ENCODE data around the gene MYADML2. TPM values are rescaled to one million over a fixed set of nuclear protein-coding genes. Genes with fewer than 3 reads are reported as not detected.

MYADML2 gene
- polyA plus RNA-seq, 1 donor, result 0.18 TPM

DNA sequence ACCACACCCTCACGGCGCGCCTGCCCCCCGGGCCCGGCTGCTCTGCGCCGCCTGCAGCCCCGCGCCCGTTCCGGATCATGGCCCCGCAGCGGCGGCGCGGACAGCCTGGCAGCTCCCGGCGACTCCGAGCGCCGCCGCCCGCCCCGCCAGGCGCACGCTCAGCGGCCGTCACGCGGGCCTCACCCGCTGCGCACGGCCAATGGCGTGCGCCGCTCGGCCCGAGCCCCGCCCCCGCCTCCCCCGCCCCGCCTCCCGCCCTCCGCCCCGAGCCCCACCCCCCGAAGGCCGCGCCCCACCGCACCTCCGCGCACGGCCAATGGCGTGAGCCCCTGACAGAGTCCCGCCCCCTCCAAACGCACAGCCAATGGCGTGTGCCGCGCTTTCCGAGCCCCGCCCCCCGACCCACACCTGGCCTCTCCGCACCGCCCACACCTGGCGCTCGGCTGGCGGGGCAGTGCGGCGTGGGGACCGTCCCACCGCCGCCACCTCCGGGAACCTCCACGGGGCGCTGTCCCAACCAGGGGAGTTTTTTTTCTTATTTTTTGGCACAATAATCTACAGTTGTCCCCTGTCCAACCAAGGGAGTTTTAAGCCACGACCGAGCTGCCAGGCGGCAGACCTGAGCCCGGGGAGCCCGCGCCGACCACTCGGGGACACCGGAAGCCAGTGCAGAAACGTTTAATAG lies 35.6 kb downstream of the MYADML2 start, which contains the start of gene PCYT2:
PCYT2 (minus strand) TSS at position 123 of the 685 bp plus-strand sequence; CDS start at position 79, 44 bp downstream.
- DNase-seq, result peak; percentile 84

DNA sequence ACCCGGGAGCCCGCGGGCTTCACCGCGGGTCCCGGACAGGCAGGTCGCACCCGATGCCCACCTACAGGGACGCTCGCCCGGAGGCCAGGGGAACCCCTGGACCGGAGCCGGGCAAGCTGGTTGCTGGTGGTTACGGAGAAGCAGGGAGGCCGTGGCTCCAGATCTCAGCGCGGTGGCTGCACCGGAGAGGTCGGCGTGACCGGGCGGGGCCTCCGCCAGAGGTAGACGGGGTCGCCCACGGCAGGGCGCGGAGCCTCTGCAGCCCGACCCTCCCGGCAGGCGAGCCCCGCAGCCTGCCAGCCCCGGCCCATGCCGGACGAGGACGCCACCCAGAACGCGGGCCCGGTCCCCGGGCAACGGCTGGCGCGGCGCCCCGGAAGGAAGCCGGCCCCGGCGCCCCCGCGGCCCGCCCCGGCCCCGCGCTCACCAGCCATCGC lies 36.2 kb downstream of the MYADML2 start:
- no peak for DNase-seq

DNA sequence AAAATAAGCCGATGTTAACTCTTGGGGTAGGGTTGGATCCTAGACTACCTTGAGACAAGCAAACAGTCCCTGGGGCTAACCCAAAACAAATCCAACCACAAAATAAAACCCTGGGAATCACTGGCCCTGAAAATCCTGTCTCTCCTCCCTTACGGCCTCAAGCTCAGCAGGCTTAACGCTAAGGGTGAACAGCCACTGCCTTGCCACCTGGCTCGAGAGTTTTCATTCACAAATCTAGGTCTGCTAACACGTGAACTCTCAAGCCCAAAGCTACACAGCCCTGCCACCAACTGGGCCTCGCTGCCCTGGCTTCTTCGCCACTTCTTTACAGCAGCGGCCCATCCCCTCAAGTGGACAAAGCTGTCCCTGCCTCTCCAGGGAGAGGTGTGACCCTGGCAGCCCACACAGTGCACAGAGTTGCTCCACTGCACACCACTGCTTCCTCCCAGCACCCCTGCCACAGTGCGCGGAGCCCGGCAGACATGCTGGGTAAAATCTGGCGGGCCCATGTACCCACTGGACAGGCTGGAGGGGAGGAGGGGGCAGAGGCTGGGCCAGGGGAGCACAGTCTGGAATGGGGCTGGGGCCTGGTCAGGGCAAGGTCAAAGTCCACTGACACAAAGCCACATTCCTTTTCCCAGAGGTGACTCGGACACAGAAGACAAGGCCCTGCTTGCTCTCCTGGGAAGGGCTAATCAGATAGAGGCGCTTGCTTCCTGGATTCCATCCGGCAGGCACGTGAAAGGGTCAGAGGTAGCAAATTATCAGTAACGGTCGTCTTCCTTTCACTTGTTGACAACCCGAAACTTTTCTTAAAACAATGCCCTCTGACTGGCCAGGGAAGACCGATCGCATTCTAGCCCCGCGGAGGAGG lies 36.8 kb downstream of the MYADML2 start:
- no peak for DNase-seq

DNA sequence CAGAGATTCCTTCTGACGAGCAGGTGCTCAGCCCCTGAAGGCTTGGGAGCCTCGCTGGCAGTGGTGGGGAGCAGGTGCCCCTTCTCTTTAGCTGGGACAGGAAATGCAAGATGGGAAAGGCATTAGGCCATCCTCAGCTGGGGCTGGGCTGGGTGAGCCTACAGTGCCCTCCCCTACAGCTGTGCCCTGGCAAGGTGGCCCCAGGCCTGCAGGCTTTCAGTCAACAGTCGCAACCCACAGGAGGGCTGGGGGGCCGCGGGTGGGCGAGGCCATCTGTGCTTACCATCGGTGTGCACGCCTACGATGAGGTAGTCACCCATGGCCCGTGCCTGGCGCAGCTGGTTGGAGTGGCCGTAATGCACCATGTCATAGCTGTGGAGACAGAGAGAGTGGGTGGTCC lies 37.8 kb downstream of the MYADML2 start:
- no peak for DNase-seq

DNA sequence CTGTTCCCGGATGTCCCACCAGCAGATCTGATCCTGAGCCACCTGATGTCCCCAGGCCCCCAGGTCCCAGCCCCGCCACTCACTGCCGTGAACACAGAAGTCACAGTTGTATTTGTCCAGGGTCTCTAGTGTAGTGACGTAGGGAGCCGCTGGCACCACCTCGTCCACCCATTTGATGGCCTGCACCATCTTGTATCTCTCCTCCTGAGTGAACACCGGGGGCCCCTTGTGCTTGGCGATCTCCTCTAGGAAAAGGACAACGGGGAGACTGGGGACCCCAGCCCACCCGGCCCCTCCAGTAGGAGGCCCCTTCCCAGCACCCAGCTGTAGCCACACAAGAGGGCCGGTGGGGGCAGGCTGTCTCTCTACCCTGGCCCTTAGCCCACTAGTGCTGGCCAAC lies 38.2 kb downstream of the MYADML2 start:
- DNase-seq, result no peak

DNA sequence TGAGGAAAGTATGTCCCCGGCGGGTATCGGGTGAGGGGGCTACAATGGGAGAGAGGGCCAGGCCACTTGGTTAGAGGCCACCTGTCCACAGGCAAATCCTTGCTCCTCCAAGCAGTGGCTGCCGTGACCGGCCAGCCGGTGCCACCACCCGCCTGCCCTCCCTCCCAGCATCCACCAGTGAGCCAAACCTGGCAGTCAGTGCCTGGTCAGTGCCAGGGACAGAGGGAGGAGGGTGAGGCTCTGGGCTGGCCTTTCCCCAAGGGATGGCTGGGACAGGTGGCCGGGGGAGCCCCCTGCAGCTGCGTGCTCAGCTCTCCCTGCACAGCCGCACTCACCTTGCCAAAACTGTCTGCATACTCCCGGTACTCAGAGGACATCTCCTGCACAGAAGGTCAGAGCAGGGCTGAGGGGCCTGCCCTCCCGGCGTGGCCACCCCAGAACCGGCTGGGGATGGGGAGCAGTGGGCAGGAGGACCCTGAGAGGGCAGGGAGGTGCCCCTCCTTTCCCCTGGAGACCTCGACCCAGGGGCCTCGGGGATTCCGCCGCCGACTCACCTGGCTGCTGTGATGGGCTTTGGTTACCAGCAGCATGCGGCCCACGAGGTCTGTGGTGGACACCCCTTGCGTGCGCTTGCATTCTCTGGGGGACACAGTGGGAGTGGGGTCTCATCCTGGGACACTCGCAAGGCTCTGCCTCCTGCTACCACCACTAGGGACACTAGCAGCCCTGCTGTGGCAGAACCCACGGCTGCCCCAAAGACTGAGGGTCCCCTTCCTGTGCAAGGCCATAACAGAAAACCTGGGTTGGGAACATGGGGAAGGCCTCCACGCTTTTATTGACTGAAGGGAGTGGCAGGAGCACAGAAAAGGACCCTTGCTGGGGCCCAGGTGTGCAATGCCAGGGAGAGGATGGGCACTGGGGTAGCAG lies 39.6 kb downstream of the MYADML2 start:
- no peak for DNase-seq

DNA sequence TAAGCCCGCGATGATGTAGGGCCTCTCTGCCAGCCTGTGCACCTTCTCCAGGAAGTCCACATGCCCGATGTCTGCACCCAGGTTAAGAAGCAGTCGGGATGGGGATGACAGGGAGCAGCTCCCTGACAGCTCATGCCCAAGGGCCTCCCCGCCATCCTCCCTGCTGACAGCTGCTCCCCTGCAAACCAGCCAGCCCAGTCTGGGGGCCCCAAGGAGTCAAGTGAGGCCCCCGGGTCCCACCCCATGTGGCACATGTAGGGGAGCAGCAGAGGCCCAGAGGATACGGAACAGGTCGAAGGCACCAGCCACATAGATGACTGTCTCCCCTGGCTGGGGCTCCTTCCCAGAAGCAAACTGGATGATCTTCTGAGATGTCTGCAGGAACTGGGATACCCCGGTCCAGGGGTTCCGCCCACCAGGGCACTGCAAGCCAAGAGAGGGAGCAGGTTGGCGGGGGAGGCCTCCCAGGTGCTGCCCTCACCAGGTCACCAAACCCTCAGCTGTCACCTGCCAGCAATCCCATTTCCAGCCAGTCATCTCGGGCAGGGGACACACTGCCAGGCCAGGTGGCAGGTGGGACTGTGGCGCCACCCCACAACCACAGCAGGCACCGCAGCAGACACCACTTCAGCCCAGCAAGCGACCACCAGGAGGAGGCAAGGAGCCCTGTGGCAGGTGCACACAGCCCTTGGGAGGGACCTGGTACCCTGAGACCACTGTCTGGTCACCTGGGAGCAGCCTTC lies 40.4 kb downstream of the MYADML2 start:
- no peak for DNase-seq

GRCh38 chr17:81905993-81906392 lies 41.0 kb downstream of the MYADML2 start:
- DNase-seq, result no peak

GRCh38 chr17:81905424-81905875 lies 41.6 kb downstream of the MYADML2 start:
- DNase-seq, result no peak

DNA sequence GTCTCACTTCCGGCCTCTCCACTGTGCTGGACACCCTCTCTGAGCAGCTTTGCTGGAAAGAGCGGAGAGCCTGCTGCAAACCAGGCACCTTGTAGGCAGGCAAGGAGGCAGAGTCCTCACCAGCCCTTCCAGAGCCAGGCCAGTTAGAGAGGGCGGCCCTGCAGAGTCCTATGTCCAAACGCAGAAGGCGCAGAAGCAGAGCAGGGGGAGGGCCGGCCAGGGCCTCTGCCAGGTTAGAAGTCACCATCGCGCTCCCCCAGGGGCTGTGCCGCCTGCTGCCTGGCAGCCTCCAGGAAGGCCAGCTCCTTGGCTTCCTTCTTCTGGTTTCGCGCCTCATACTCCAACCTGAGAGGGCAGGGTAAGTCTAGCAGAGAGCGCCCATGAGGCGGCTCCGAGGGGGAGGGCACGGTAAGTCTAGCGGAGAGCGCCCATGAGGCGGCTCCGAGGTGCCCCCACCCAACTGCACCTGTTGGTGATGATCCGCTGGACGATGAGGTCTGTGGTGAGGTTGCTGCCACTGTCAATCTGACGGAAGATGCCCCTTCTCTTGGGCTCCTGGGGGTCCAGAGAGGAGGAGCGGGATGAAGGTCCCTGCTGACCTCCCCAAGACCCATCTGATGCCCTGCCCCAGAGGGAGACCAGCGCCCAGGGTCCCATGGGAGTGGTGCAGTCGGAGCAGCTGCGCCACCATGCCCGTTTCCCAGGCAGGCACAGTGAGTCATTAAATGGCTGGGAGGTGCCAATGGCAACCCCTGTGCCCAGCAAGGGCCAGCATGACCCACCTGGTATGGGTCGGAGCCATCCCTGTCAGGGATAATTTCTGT lies 42.2 kb downstream of the MYADML2 start:
- no peak for DNase-seq

- DNase-seq, result no peak
Measured at GRCh38 chr17:81903896-81904599, 43.0 kb downstream of the MYADML2 start.

DNA sequence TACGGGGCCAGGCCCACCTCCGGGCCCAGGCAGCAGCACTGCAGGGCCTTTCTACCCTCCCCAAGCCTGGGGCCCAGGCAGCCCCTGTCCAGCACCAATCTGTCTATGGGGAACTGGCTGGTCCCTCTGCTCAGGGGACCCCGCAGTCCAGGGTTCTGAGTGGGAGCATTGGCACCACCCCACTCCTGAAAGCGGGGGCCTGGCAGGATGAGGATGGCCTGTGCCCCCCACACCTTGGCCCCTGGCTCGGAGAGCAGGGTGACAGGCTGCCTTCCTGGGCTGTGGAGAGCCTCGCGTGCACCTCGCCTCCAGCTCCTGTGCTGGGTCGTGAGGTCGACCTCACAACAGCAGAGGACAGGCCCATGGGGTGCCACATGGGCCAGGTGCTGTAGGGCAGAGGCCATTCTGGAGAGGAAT lies 43.6 kb downstream of the MYADML2 start:
- no peak for DNase-seq

DNA sequence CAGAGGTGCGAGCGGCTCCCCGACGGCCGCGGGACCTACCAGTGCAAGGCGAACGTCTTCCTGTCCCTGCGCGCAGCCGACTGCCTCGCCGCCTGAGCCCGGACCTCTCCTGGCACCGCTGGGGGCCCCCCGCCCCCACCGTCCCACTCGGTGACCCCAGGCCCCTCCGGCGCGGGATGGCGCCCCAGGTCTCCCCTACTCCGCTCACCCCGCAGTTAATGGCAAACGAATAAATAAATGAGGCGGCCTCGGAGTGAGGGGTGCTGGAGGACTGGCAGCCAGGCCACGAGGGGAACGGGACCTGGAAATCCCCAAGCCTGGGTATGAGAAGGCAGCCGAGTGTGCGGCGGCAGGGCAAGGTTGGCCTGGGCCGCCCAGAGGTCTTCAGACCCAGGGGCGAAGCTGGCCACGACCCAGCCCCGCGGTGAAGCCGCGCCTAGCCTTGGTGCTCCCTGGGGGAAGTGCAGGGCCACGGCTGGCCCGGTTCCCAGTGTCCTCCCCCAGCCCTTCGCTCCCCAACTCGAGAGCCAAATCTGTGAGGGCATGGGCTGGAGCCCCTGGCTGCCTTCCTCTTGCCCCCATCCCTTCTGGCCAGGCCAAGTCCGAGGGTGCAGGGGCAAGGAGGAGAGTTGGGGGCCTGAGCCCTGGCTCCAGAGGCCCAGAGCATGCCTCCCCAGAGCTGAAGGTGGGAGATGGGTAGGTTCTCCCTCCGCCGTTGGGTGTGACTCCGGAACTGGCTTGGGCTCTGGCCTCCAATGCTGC lies 44.2 kb downstream of the MYADML2 start:
- DNase-seq, result no peak

DNA sequence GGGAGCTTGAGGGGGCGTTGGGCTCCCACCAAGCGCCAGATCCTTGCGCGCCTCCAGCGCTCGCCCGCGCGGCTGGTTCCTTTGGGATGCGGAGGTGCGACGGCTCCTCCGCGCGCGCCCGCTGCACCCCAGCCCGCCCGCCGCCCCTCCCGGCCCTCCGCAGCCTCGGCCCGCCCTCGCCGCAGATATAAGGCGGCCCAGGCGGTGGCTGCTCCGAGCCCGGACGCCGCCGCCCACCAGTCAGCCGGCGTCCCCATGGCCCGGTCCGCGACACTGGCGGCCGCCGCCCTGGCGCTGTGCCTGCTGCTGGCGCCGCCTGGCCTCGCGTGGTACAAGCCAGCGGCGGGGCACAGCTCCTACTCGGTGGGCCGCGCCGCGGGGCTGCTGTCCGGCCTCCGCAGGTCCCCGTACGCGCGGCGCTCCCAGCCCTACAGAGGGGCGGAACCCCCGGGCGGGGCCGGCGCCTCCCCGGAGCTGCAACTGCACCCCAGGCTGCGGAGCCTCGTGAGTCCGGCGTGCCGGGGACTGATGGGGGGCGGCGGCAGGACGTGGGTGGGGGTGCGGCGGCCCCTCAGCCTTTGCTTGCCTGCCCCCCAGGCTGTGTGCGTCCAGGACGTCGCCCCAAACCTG lies 44.9 kb downstream of the MYADML2 start, which contains the start of gene NPB:
NPB (plus strand) TSS at position 216 of the 630 bp plus-strand sequence; CDS start at position 256, 40 bp downstream.
- no peak for DNase-seq

DNA sequence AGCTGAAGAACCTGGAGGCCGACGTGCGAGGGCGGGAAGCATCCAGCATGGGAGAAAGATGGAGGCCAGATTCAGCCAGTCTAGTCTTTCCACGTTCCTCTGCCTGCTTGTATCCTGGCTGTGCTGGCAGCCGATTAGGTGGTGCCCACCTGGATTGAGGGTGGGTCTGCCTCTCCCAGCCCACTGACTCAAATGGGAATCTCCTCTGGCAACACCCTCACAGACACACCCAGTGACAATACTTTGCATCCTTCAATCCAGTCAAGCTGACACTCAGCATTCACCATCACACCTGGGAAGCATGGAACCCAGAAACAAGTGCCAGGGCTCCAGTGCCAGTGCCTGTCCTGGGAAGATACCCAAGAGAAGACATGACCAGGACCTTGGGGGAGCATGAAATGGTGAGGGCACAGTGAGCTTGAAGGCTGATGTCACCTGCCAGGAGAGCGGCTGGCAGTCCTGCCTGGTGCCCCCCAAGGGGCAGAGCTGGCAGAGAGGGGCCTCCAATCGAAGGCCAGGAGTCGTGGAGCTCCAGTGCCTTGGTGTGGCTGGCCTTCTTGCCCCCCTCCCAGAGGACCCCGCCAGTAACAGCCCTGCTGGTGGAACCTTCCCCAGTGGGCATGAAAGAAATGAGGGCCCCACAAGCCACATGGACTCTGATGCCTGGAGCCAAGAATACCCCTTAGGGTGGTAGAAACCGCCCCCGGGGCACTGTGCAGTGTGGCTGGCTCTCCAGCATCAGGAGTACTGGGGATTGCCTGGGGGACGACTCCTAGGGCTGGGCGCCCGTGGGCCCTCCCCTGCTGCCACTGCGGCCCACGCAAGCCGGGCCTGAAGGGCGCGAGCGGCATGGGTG lies 45.6 kb downstream of the MYADML2 start:
- no peak for DNase-seq

DNA sequence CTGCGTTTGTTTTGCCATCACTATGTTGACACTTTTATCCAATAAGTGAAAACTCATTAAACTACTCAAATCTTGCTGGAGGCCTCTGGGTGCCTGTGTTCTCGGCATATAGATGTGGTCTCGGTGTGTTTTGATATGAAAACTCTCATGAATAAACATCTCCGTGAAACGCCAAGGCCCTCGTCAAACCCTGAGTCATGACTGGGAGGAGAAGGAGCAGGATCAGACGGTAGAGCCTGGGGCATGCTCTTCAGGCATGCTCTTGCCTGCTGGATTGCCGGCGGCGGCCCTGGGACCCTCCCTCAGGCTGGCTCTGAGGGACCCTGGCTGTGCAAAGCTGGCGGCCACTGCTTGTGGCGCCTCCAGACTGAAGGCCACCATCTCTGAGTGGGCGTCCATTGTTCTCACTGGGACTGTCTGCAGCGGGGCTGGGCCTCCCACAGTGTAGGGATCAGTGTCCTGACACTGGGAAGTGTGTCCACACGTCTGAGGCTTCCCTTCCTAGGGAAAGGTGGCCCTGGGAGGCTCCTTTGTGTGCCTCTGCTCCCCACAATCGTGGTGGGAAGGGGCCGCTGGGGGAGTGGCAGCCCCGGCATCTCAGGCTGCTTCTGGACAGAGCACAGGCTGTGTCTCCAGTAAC lies 46.7 kb downstream of the MYADML2 start:
- no peak for DNase-seq

Data from left kidney (tissue), 2 donors.